Measurements from ENCODE around the gene ALG3. TPM values are rescaled to one million over a fixed set of nuclear protein-coding genes. Genes with fewer than 3 reads are reported as not detected.

Gene ALG3
- 54.5 to 79.7 TPM (median 76.1 TPM) in 5 replicates for total RNA-seq (2022; extraction: Qiagen RNA extraction; ENCODE audit: low read depth)

GRCh38 chr3:184248454-184249411 is at the start of gene ALG3:
Gene ALG3 (minus strand): TSS chr3:184248962. CDS start chr3:184248940, 22 bp downstream.

GRCh38 chr3:184275961-184276910 is 27.5 kb upstream of the ALG3 start, which contains the start of gene ECE2:
Gene ECE2 (plus strand): TSS chr3:184276022. CDS start chr3:184276154, 132 bp downstream.

GRCh38 chr3:184261270-184261853 is 12.6 kb upstream of the ALG3 start, which contains the start of gene CAMK2N2:
Gene CAMK2N2 (minus strand): TSS chr3:184261553. CDS start chr3:184261285, 268 bp downstream.

GRCh38 chr3:184249412-184250166 is 827 bp upstream of the ALG3 start, which contains the start of gene EEF1AKMT4:
Gene EEF1AKMT4 (plus strand): TSS chr3:184249672. CDS start chr3:184249695, 23 bp downstream.

GRCh38 chr3:184229394-184230080 is 19.2 kb downstream of the ALG3 start, which contains the start of gene VWA5B2:
Gene VWA5B2 (plus strand): TSS chr3:184229585. CDS start chr3:184230529, 944 bp downstream.

Other genes with a start within 250 kb of the ALG3 start
- gene ABCC5, start 231.1 kb downstream of the ALG3 start, total RNA-seq (2022; extraction: Qiagen RNA extraction; ENCODE audit: low read depth), result 10.8 to 14.1 TPM (median 12.0 TPM) in 5 replicates
- not detected in 5 replicates for gene HTR3D, start 217.2 kb downstream of the ALG3 start, total RNA-seq (2022; extraction: Qiagen RNA extraction; ENCODE audit: low read depth)
- not detected in 5 replicates for gene HTR3C, start 195.9 kb downstream of the ALG3 start, total RNA-seq (2022; extraction: Qiagen RNA extraction; ENCODE audit: low read depth)
- gene HTR3E, start 151.9 kb downstream of the ALG3 start, total RNA-seq (2022; extraction: Qiagen RNA extraction; ENCODE audit: low read depth), result not detected in 5 replicates
- gene EIF2B5, start 113.6 kb downstream of the ALG3 start, total RNA-seq (2022; extraction: Qiagen RNA extraction; ENCODE audit: low read depth), result 26.5 to 30.8 TPM (median 29.7 TPM) in 5 replicates
- gene DVL3, start 93.6 kb downstream of the ALG3 start, total RNA-seq (2022; extraction: Qiagen RNA extraction; ENCODE audit: low read depth), result 20.4 to 27.7 TPM (median 25.4 TPM) in 5 replicates
- 295 to 329 TPM (median 316 TPM) in 5 replicates for gene AP2M1, start 74.1 kb downstream of the ALG3 start, total RNA-seq (2022; extraction: Qiagen RNA extraction; ENCODE audit: low read depth)
- 32.1 to 35.1 TPM (median 34.6 TPM) in 5 replicates for gene ABCF3, start 62.8 kb downstream of the ALG3 start, total RNA-seq (2022; extraction: Qiagen RNA extraction; ENCODE audit: low read depth)
- 0.34 to 0.93 TPM (median 0.38 TPM) in 5 replicates for gene VWA5B2, start 19.4 kb downstream of the ALG3 start, total RNA-seq (2022; extraction: Qiagen RNA extraction; ENCODE audit: low read depth)
- gene EEF1AKMT4, start 710 bp upstream of the ALG3 start, total RNA-seq (2022; extraction: Qiagen RNA extraction; ENCODE audit: low read depth), result 9.5 to 13.9 TPM (median 13.2 TPM) in 5 replicates
- gene CAMK2N2, start 12.6 kb upstream of the ALG3 start, total RNA-seq (2022; extraction: Qiagen RNA extraction; ENCODE audit: low read depth), result 0.77 to 1.8 TPM (median 1.4 TPM) in 5 replicates
- not detected in 5 replicates for gene ECE2, start 27.1 kb upstream of the ALG3 start, total RNA-seq (2022; extraction: Qiagen RNA extraction; ENCODE audit: low read depth)
- 298 to 415 TPM (median 323 TPM) in 5 replicates for gene PSMD2, start 50.3 kb upstream of the ALG3 start, total RNA-seq (2022; extraction: Qiagen RNA extraction; ENCODE audit: low read depth)
- gene EIF4G1, start 65.6 kb upstream of the ALG3 start, total RNA-seq (2022; extraction: Qiagen RNA extraction; ENCODE audit: low read depth), result 255 to 273 TPM (median 265 TPM) in 5 replicates
- gene FAM131A, start 88.6 kb upstream of the ALG3 start, total RNA-seq (2022; extraction: Qiagen RNA extraction; ENCODE audit: low read depth), result 8.1 to 11.3 TPM (median 8.6 TPM) in 5 replicates
- 4.6 to 5.8 TPM (median 5.1 TPM) in 5 replicates for gene CLCN2, start 112.6 kb upstream of the ALG3 start, total RNA-seq (2022; extraction: Qiagen RNA extraction; ENCODE audit: low read depth)
- 72.6 to 84.5 TPM (median 76.7 TPM) in 5 replicates for gene POLR2H, start 112.7 kb upstream of the ALG3 start, total RNA-seq (2022; extraction: Qiagen RNA extraction; ENCODE audit: low read depth)
- gene THPO, start 129.2 kb upstream of the ALG3 start, total RNA-seq (2022; extraction: Qiagen RNA extraction; ENCODE audit: low read depth), result 0.03 TPM in 1 of 5 replicates, not detected in the others
- 0.11 to 0.27 TPM (median 0.22 TPM) in 5 replicates for gene CHRD, start 131.1 kb upstream of the ALG3 start, total RNA-seq (2022; extraction: Qiagen RNA extraction; ENCODE audit: low read depth)